Erythroblast (primary cell): ENCODE data around the gene KRT24.
"Not testable (repeated sequence)": the region's sequence is repeated elsewhere in the genome, so short reads cannot be mapped to it uniquely, and the experiment has no call there.

Source experiments
- DNase-seq, 2 experiments: peaks; one replicate each; lab custom pipeline; 2025; lab: John Stamatoyannopoulos, UW
- GATA1 ChIP-seq: IDR thresholded peaks from 2 replicates; pipeline ENCODE4 v1.6.1; 2011; ENCODE audit warnings: low read depth, mild to moderate bottlenecking, control low read depth, low read length, moderate library complexity
- POLR2A ChIP-seq: IDR thresholded peaks from 2 replicates; pipeline ENCODE4 v1.6.1; 2011; ENCODE audit warnings: mild to moderate bottlenecking, low read length

Gene KRT24

DNA sequence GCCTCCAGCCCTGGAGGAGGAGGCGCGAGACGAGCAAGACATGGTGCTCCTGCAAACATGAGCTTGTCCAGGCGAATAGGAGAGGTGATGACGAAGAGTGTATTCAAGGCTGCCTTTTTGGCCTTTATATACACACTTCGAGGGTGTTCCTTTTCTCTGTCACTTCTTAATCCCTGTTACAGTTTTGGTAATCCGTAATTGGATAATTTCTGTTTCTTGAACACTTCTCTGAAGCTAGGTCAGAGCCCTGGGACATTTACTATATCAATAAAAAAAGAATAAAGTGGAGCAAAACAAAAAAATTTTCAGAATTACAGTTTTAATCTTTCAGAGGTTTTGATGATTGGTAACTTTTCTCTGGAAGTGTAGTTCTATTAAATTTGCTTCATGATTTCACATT lies at the start of gene KRT24:
Gene KRT24 (minus strand): TSS at position 101 of the 400 bp plus-strand sequence. CDS start 59 bp downstream, at position 42.
- TF ChIP-seq GATA1 (no peak), POLR2A (no peak)
- no peak for DNase-seq

DNA sequence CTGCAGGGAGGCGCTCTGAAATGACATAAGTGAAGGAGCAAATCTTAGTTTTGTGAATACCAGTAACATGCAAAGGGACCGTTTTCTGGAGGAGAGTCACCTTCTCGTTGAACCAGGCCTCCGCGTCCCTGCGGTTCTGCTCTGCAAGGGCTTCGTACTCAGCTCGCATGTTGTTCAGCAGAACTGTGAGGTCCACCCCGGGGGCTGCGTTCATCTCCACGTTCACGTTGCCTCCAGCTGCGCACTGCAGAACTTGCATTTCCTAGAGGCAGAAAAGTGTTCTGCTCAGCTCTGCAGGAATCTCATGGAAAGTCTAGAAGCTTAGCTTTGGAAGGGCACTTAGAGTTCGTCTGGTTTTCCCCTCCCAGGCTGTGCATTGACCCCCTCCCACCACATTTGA lies 47.5 kb upstream of the KRT24 start:
- DNase-seq: no peak
- no peak for TF ChIP-seq GATA1
- TF ChIP-seq POLR2A: no peak

DNA sequence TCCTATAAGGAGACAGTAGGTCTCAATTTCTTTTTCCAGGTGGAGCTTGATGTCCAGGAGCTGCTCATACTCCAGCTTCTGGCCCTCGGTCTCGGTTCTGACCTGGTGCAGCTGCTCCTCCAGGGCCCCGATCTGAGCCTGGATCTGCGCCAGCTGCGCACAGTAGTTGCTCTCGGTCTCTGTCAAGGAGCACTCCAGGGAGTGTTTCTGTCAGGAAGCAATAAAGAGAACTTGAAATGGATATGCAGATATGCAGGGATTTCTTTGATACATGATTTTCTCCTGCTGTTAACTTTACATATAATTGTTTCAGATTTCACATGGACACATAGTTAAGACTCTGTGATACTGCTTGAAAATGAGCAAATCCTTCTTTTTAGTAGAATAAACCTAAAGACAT lies 46.8 kb upstream of the KRT24 start:
- TF ChIP-seq GATA1: no peak
- TF ChIP-seq POLR2A: no peak
- DNase-seq: no peak

DNA sequence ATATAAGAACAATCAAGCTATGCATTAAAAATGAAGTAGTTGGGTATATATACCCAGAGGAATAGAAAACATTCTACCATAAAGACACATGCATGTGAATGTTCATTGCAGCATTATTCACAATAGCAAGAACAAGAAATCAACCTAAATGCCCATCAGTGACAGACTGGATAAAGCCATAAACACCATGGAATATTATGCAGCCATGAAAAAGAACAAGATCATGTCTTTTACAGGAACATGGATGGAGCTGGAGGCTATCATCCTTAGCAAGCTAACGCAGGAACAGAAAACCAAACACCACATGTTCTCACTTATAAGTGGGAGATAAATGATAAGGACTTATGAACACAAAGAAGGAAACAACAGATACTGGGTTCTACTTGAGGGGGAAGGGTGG lies 45.1 kb upstream of the KRT24 start:
- not testable (repeated sequence) for DNase-seq

DNA sequence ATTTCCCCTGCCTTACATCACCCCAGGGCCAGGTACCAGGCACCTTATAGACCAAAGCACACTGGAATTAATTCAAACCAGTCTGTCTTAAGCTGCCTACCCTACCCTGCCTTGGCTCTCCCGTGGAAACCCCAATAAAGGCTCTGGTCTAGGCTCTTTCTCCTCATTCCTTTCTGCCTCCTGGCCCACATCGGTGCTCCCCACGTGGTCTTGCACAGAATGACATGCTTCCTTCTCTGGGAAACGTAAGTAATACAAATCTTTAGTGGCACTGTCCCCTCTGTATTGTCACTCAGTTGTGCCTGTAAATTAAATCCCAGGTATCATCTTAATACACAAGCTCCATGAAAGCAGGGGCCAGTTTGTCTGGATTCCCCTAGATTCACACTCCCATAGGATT lies 35.0 kb upstream of the KRT24 start:
- DNase-seq: peak in 1 of 2 experiments; percentile 22
- no peak for TF ChIP-seq POLR2A
- TF ChIP-seq GATA1: no peak

DNA sequence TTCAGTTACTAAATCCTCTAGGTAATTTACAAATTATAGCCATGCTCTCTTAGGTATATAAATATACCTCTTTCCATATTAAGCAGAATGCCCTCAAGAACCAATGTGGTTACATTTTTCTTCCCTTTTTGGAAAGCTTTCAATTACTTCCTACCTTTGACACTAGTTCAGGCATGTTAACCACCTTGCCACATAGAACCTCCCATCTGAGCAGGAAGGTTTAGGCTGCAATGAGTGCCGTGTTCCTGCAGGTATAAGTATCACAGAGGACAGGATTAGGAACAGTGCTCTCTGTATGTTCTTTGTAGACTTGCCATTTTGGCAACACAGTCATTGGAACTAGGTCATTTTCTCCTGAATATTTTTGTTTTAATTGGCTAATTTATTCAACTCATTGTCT lies 31.5 kb upstream of the KRT24 start:
- no peak for DNase-seq
- TF ChIP-seq POLR2A (no peak), GATA1 (no peak)

DNA sequence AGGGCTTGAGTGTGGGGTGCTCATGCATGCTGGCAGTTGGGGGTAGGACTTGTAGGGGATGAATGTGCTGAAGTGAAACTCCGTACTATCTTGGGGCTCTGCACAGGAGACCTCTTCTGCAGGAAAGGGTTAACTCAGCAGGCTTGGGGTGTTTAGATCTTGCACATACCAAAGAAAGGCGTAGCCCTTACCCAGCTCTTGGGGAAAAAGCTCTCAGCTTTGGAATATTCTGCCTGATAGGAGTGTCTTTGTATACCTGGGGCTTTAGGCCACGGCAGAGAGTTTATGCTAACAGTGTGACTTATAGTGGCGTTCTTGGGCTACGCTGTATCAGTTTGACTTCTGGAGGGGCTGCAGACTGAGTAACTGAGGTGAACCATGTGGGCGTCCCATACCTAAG lies 30.5 kb upstream of the KRT24 start:
- no peak for DNase-seq
- TF ChIP-seq GATA1 (no peak), POLR2A (no peak)

DNA sequence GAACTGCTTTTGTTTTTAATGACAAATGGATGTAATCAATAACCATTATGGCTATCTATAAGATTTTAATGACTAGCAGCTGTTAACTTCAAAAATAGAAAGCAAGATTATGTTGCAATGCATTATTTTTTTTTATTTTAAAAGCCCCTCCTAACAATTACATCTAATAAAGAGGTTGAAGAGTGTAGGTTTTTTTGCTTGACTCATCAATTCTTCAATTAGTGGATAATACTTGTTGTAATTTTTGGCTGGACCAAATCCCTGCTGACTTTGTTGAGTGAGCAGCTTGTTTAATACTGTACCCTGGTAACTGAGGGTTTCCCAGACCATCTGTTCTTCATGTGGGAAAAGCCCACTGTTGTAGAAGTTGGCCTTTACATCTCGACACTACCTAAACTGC lies 27.4 kb upstream of the KRT24 start:
- DNase-seq: no peak
- TF ChIP-seq POLR2A (no peak), GATA1 (no peak)

DNA sequence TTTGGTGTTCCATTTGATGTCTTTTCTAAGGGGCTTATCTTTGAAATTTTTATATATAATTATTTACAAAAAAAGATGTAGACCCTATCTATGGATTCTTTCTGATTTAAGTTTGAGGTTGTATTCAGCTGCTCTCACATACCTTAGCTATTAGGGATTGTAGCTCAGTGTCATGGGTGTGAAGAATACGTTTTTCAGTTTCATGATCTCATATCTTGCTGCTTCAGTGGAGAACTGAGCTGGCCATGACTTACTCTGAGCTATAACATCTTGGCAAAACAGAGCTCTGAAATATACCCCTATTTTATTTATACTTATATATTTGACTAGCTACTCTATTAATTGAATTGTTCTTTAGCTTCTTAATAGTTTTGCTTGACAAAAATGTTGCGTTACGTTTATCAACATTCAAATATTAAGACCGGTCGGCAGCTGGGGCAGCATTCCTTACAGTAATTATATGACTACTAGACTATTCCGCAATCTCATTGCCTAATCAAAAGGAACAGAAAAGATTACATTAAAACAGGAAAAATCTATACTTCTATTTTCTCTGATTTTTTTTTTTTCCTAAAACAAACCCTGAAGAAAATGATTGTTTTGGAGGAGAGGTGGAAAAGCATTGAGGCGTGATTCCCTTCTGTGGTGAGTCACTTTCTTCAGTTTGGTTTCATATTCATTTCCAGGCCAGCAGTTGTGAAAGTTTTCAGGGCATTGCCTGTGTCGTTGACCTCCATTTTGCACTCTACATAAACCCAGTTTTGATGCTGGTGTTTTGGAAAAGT lies 24.1 kb upstream of the KRT24 start:
- TF ChIP-seq GATA1 (no peak), POLR2A (no peak)
- DNase-seq: no peak

DNA sequence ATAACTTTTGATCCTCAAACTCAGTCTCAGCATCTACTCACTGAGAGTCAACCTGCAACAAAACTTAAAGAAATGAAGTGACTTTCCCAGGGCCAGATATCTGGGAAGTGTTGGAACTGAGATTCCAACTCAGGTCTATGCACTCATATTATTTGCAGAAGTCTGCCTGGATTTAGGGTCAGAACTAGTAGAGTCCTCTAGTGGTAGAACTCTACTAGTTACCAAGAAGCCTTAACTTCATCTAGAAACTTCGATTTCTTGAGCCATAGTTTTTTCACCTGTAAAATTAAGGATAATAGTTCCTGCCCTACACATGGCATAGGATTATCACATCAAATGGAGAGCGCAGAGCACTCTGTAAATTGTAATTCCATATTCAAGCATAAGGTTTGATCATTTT lies 23.4 kb upstream of the KRT24 start:
- TF ChIP-seq POLR2A: no peak
- no peak for TF ChIP-seq GATA1
- no peak for DNase-seq

DNA sequence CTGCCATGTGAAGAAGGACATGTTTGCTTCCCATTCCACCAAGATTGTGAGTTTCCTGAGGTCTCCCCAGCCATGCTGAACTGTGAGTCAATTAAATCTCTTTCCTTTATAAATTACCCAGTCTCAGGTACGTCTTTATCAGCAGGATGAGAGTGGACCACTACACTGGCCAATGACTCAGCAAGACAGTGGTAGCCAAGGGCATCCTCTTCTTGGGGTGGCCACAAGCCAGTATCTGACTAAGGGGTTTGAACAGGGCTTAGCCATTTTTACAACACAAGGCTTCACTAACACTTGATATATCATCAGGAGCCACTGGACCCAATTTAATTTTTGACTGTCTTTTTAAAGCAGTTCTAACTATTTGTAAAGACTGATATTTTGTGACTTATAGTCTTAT lies 21.1 kb upstream of the KRT24 start:
- no peak for DNase-seq
- TF ChIP-seq GATA1 (no peak), POLR2A (no peak)

DNA sequence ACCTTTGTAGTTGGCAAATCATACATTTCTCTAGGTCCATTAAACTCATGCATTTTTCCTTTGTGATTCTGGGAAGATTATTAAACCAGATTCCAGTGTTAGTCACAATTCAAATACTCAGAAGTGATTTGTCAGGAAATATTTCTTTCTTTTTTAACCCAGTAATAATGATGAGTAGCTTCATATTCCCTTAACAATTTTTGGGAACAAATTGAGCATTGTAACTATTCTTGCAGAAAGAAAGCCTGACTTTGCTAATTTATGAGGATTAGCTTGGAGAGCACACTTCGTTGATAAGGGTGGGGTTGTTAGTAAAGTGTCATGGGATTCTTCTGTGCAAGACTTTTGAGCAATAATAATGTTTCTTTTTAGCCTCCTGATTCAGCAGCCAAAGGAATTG lies 18.7 kb upstream of the KRT24 start:
- DNase-seq: no peak
- TF ChIP-seq POLR2A: no peak
- TF ChIP-seq GATA1: no peak

DNA sequence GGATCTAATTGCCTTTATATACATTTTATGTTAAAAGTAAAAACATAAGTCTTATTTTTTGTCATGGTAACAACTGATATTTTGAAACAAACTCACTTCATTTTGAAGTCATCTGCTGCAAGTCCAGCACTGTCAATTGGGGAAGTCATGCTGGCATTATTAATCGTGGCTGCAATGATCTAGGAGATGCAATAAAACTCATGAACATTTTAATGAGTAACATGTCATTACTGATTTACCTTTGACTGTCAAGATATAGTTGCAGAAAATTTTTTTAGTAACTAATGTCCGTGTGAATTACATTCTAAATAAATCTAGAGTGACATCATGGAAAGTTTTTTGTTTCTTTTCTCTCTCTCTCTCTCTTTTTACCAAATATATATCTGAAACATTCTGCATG lies 17.3 kb upstream of the KRT24 start:
- no peak for TF ChIP-seq POLR2A
- no peak for TF ChIP-seq GATA1
- DNase-seq: no peak

DNA sequence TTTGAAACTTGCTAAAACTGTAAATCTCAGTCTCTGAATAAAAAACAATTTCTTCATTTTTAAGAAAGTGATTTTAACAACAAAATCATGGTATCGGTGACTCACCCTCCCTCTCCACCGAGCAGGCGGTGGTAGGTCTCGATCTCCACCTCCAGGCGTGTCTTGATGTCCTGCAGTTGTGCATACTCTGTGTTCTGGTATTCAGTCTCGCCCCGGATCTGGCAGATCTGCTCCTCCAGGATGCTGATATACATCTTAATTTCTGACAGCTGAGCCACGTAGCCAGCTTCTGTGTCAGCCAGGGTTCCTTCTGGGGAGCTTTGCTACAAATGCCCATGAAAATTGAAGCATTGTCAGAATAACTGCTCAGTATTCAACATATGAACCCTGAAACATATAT lies 15.4 kb upstream of the KRT24 start:
- TF ChIP-seq GATA1 (no peak), POLR2A (no peak)
- DNase-seq: no peak

DNA sequence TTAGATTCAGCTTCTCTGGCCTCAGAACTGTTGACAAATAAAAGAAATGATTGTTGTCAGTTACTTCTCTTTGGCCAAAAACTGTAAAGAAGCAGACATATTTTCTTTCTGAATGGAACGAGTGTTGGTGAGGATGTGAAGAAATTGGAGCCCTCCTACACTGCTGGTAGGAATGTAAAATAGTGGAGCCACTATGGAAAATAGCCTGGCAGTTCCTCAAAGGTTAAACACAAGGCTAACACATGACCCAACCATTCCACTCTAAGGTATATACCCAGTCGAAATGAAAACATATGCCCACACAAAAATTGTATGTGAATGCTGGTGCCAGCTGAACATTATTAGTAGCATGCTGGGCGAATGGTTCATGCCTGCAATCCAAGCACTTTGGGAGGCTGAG lies 14.2 kb upstream of the KRT24 start:
- TF ChIP-seq POLR2A (no peak), GATA1 (no peak)

DNA sequence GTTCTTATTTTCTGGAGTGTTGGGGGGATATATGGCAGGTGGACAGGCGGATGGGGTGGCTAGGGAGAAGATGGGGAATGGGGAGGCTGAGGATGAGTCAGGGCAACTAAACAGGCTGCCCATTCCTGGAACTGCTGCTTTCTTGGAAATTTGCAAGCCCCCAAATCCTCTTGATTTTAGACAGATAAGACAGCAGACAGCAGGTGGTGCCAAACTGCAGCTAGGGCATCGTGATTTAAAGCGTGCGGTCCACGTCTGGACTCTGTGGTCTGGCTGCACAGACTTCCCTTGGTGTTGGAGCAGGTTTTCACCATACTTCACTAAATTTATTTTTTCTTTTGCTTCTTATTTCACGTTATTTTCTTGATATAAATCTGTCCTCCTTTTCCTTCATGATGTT lies 10.9 kb upstream of the KRT24 start:
- TF ChIP-seq GATA1: no peak
- no peak for TF ChIP-seq POLR2A
- no peak for DNase-seq

More for the DNA sequence above, 14.2 kb upstream of the KRT24 start:
- no peak for DNase-seq
